Right ventricle myocardium inferior (tissue), 1 donor: ENCODE data around the gene MTF1. TPM values are rescaled to one million over a fixed set of nuclear protein-coding genes. Genes with fewer than 3 reads are reported as not detected.
A peak's percentile ranks its signal among the peaks of the same experiment; 100 is the strongest.

Experiments
- ATAC-seq: fragments of 200-7000 bp; cut with Tn5 transposase; one replicate; pipeline ENCODE4 v1.9.1; 2020; ENCODE audit warnings: mild to moderate bottlenecking, moderate library complexity
- DNase-seq: peaks from one replicate; pipeline ENCODE4 v3.0.0; 2021; ENCODE audit errors: missing footprints
- intact Hi-C: fragments of 100-400 bp; cut with DNase I; formaldehyde crosslinking; loops from one replicate; pipeline ENCODE4 v1.11.0; 2022
- total RNA-seq: library from RNA; stranded (reverse); fragmentation: NEBNext Ultra II Directional; extraction: Animal tissue kit (Norgen Biotek cat#: 25700); gene quantifications from one replicate; pipeline ENCODE4 v1.2.1, GENCODE V29; 2021
- donor health status: DM: no; HTN: yes; CAD: no; lungs with severe emphysema.

MTF1 gene
- total RNA-seq, 1 donor from 2014 or later: 8.1 TPM

- intact Hi-C loops: no loop called here
- DNase-seq (no peak), ATAC-seq (no peak)
Observed at GRCh38 chr1:37845049-37845646, 14.2 kb downstream of the MTF1 start.

GRCh38 chr1:37844536-37844935 lies 14.9 kb downstream of the MTF1 start:
- intact Hi-C loops: no loop called here
- ATAC-seq: no peak

GRCh38 chr1:37841652-37842051 lies 17.7 kb downstream of the MTF1 start:
- DNase-seq (no peak), ATAC-seq (no peak)
- intact Hi-C loops: no loop called here

More at GRCh38 chr1:37844536-37844935, 14.9 kb downstream of the MTF1 start:
- DNase-seq: no peak

- DNase-seq: no peak
- intact Hi-C loops: no loop called here
Observed at GRCh38 chr1:37840711-37841110, 18.7 kb downstream of the MTF1 start.

DNA sequence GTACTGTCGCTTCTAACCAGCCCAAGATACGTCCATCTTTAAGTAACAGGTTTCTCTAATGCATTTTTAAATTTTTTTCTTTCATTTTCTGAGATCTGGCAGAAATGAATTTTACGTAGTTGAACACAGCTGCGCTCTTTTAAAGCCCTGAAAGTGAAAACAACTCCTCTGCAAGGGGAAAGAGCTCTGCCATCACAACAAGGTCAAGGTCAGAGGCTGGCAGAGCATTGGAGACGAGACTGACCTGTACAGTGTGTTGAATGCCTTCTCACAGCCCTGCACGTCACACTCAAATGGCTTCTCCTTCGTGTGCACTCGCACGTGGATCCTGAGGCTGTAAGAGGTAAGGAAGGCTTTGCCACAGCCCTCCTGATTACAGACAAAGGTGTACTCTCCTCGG lies 19.7 kb downstream of the MTF1 start:
- no peak for DNase-seq
- no peak for ATAC-seq
- intact Hi-C loops: no loop called here

More at GRCh38 chr1:37840711-37841110, 18.7 kb downstream of the MTF1 start:
- no peak for ATAC-seq

- ATAC-seq (no peak), DNase-seq (no peak)
- intact Hi-C loops: no loop called here
Observed at GRCh38 chr1:37836788-37837187, 22.6 kb downstream of the MTF1 start.

DNA sequence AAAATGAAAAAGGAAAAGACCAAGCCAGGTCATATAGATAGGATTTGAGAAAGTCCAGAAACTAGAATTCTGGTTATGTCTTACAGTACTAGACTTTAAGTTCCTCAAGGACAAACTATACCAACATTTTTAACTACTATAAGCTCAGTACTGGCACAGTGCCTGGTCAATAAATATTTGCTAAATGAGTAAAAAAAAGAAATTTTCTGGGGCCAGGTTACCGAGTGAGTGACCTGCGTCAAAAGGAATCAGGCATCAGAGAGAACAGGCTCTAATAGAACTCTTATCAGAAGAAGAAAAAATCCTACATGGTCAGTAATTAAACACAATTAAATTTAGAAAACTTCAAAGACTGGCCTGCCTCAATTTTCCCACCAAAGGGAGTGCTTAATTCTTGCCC lies 27.6 kb downstream of the MTF1 start:
- ATAC-seq: no peak
- DNase-seq: no peak
- intact Hi-C loops: no loop called here

DNA sequence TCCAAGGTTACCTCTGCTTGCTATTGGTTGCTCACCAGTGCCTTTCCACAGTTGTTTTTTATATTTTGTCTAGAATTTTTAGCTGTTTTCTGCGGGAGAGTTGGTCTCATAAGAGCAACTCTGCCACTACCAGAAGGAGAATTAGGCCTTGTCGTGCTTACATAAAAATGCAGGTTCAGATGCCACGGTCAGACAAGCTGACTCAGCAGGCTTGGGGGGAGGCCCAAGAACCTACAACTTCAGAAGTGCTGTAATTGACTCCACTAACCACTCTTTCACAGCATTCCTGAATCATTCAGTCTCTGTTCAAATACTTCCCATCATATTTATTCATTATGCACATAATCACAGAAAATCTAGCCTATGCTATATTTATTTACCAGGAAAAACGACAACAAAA lies 28.3 kb downstream of the MTF1 start:
- intact Hi-C loops: no loop called here
- ATAC-seq (no peak), DNase-seq (no peak)

DNA sequence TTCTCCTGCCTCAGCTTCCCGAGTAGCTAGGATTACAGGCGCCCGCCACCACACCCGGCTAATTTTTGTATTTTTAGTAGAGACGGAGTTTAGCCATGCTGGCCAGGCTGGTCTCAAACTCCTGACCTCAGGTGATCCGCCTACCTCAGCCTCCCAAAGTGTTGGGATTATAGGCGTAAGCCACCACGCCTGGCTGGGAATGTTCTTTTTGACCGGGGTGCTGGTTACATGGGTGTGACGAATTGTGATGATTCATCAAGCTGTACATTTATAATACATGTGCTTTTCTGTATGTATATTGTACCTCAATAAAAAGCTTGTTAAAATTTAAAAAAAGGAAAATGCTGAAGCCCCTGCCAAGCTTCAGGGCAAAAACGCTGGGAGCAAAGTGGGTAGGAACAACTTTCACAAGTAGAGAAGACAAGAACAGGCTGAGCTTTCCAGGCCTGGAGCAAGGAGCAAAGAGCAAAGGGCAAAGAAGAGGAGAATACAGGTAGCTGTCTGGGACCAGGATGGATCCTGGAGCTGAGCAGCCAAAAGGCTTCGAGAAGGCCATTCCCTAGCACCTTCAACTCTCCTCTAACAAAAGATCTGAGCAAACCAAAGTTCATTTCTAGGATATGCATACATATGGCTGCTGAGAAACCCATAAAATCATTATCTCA lies 30.9 kb downstream of the MTF1 start:
- ATAC-seq: no peak
- no peak for DNase-seq
- intact Hi-C loops: no loop called here

DNA sequence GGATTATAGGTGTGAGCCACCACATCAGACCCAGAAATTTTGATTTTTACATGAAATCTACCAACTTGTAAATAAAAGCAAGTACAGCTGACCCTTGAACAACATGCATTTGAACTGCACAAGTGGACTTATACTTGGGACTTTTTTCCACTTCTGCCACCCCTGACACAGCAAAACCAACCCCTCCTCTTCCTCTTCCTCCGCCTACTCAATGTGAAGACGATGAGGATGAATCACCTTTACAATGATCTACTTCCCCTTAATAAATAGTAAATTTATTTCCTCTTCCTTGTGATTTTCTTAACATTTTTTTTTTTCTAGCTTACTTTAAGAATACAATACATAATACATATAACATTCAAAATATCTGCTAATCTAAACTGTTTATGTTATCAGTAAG lies 33.9 kb downstream of the MTF1 start:
- intact Hi-C loops: no loop called here

GRCh38 chr1:37824001-37824400 lies 35.4 kb downstream of the MTF1 start:
- intact Hi-C loops: no loop called here
- DNase-seq: no peak
- no peak for ATAC-seq

More for the DNA sequence above, 33.9 kb downstream of the MTF1 start:
- DNase-seq (no peak), ATAC-seq (no peak)

- ATAC-seq (no peak), DNase-seq (no peak)
- intact Hi-C loops: no loop called here
Observed at GRCh38 chr1:37822906-37823815, 36.2 kb downstream of the MTF1 start.

GRCh38 chr1:37821481-37821880 lies 37.9 kb downstream of the MTF1 start:
- intact Hi-C loops: no loop called here
- ATAC-seq: no peak
- no peak for DNase-seq

DNA sequence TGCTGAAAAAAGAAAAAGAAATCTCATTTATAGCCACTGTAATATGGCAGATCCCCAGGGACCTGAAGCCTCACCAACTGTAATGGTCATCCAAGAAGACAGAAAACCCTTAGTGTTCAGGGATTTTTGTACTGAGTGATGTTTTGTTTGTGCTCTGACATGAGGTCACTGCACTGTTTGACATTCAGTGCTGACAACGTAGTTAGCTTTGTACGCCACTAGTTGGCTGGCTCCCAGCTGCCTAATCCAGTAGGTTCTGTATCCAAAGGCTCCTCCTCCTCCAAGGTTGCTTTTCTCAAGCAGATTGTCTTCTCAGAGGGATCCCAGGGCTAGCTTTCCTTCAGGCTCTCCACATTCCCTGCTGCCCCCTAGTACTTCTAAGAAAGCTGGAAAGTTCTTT lies 41.9 kb downstream of the MTF1 start:
- intact Hi-C loops: no loop called here
- DNase-seq: no peak
- no peak for ATAC-seq

- DNase-seq: no peak
- intact Hi-C loops: no loop called here
- no peak for ATAC-seq
Observed at GRCh38 chr1:37814252-37814651, 45.1 kb downstream of the MTF1 start.

GRCh38 chr1:37813529-37814145 lies 45.8 kb downstream of the MTF1 start:
- intact Hi-C loops: no loop called here
- ATAC-seq: no peak
- no peak for DNase-seq

GRCh38 chr1:37811027-37811655 lies 48.3 kb downstream of the MTF1 start:
- intact Hi-C loops: no loop called here
- ATAC-seq: no peak
- peak; percentile 86 for DNase-seq

- no peak for ATAC-seq
- DNase-seq: no peak
- intact Hi-C loops: loop anchor here (5.0 kb wide), 1 partner anchor 118 kb away; the partner anchor contains the start of gene CDCA8
Observed at GRCh38 chr1:37809942-37810341, 49.5 kb downstream of the MTF1 start.
